NCI-H128 (cell line): Measurements from ENCODE around the gene POLA2.

Experiments used
- DNase-seq: peaks from one replicate; lab custom pipeline; 2025; ENCODE audit not compliant: unreplicated experiment; lab: John Stamatoyannopoulos, UW

The POLA2 gene

DNA sequence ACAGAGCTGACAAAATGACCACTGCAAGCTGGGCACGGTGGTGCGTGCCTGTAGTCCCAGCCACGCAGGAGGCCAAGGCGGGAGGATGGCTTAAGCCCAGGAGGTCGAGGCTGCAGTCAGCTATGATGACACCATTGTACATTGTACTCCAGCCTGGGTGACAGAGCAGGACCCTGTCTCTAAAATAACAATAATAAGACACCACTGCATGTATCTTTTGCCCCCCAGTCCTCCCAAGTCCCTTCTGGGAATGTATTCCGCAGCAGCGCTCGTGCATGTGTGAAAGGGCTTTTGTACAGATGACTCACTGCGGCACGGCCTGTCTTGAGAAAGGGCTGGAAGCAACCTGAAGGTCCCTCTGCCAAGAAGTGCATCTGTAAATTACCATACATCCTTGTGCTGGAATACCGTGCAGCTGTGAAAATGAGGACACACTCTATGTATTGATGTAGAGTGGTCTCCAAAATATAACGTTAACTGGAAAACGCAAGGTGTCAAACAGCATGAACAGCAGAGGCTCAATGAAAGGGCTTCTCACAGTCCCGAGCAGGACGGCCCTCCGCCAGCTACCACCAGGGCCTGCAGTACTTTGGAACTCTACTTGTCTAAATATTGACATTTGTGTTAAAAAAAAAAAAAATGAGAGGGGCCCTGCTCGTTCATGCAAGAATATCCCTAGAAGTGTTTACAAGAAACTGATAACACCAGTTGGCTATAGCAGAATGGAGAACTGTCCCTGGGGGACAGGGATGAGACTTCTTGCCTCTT, 43.9 kb downstream of the POLA2 start:
- DNase-seq, result no peak

DNA sequence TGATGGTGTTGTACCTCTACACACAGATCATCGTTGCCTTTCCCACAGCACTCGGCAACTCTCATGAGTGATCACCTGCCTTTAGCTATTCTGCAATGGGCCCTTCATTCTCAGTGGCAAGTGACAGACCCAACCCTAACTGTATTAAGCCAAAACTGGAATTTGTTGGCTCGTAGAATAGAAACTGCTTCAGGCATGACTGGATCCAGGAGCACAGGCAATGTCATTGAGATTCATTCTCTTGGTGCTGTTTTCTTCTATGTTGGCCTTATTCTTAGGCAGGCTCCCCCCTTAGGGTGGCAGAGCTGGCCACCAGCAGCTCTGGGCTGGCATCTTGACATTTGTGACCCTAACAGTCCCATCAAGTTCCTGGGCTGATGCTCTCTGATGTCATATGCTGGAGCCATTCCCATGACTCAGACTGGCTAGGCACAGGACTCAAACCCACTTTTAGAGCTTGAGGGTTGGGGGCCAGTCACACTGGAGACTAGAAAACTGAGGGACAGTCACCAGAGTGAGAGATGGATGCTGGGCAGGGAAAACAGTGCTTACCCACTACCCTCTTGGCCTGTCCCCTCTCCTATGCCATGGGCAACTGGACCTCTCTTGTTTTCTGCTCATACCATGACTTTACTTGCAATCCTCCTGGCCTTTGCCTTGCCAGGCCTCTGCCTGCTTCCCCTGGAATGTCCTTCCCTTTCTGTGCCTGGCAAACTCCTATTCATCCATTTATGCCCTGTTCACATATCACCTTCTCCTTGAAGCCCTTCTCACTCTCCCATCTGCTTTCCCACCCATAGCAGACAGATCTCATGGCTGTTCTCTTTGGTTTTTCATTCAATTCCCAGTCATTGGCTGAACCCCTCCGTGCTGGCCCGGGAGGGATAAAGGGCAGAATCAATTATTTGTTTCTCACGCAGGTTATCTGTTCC, 45.8 kb downstream of the POLA2 start:
- DNase-seq, result no peak

DNA sequence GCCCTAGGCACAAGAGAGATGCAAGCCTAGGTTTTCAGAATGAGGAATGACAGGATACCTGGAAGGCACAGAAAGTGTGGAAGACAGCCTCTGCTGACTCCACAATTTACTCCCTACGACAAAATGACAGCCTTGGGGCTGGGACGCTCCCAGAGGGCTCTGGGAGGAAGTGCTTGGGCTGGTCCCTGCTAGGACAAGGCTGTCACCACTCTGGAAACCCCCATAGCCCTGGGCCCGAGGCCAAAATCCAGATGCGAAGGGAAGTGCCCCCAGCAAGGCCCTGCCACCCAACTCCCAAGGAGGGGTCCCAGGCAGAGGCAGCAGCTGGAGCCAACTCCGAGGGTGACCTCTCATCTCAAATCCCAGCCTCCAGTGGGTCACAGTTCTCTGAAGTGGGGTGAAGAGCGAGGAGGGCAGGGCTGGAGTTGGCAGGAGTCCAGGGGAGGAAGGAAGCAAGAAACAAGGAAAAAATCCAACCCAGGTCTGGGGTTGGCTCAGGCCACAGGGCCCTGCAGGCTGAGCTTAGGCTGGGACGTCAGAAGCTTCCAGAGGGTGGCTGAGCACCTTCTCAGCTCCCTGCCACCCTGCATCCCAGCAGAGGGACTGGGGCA, 46.6 kb downstream of the POLA2 start:
- no peak for DNase-seq

DNA sequence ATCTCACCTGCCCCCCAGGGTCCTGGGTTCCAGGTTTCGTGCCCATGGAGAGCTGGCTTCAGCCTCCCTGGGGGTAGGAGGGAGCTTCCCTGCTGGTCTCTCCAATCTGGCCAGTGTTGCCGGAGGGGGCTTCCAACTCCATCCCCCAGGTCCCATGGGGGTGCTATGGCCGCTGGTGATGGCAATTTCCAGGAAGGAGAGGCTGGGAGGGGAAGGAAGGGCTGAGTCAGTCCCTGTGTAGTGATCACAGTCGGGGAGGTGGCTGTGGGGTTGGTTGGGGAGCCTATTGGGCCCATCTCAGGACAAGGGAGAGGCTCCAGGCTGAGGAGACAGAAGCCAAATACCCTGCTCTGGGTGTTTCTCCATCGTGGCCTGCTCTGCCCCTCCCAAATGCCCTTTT, 47.2 kb downstream of the POLA2 start:
- no peak for DNase-seq

DNA sequence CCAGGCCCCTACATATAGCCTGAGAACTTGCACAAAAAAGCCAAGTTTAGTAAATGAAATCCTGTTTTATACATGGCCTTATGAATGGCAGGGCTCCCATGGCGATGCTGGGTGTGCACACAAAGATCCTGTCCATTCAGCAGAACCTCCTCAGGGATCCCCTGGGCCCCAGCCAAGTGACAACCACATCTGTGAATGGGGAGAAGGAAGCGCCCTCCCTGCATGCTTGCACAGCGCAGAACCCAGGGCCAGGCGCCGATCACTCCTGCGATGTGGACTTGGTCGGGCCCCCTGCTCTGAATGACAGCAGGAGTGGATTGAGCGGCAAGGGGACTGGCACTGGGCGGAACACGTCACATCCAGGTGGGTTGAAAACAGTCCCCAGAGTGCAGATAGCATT, 48.5 kb downstream of the POLA2 start:
- DNase-seq, result no peak

DNA sequence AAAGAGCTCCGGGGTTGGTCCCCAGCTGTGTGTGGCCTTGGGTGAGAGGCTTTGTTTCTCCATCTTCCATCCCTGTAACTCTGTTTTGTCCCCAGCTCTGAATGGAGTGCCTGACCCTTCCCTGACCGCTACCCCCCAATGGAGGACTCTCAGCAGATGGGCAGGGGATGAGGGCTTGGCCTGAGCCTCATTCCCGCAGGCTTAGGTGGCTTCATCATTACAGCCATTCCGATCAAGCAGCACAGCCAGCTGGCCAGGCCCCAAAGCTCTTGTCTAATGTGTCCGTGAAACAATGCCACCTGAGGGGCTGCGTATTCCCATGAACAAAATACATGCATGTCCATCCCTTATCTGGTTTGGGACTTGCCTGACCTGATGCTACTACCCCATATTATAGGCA, 49.0 kb downstream of the POLA2 start:
- DNase-seq, result no peak

DNA sequence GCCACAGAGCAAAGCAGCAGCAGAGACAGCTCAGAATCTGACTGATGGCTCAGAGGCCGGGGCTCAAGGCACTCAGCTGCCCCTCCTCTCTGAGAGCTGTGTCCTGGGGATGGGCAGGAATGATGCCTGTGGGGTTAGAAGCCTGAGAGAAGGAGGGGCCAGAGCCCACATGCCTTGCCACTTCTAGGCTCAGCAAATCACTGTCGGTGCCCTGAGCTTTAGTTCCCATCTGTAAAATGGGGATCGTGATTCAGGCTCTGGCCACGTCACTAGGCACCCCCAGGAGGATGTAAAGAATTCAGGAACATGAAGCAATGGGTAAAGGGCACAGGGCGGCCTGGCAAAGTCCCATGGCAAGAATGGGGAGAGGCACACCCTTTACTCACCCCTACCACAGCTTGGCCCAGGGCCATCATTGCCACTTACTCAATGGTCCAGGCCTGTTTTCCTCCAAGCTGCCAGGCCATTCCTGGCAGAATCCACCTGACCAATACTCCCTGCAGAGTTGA, 49.5 kb downstream of the POLA2 start:
- no peak for DNase-seq

DNA sequence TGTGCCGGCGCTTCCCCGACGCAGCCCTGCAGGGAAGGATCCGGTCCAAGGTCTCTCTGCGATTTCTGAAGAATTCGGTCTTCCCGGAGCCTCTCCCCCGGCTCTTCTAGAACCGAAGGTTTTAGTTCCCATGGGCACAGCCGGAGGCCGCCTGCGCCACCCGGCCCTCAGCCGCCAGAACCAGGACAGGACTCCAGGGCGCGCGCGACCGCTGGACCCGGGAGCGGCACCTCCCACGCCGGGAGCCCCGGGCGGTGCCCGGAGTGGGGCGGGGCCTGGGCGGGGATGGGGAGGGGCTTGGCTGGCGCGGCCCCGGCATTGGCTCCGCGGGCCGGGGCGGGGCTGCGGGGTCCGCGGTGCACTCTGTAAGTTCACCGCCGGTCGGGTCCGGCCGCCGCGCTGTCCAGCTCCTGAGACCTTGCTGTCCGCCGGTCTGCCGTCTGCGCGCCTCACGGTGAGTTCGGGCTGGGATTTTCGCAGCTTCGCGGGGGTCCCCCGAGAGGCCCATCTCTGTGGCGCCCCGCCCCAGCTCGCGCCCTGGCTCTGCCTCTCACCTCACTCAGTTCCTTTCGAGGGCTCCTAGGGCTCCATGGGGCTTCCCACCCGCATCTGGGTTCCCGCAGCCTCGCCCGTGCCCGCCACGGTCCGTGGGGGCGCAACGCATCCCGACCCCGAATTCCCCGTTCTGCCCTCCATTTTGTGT, 52.9 kb downstream of the POLA2 start, which contains the start of gene CDC42EP2:
Gene CDC42EP2, plus strand, starts transcription at position 366 of the 703 bp plus-strand sequence. CDS start 6,033 bp downstream, outside the sequence.
- peak; percentile 29 for DNase-seq

DNA sequence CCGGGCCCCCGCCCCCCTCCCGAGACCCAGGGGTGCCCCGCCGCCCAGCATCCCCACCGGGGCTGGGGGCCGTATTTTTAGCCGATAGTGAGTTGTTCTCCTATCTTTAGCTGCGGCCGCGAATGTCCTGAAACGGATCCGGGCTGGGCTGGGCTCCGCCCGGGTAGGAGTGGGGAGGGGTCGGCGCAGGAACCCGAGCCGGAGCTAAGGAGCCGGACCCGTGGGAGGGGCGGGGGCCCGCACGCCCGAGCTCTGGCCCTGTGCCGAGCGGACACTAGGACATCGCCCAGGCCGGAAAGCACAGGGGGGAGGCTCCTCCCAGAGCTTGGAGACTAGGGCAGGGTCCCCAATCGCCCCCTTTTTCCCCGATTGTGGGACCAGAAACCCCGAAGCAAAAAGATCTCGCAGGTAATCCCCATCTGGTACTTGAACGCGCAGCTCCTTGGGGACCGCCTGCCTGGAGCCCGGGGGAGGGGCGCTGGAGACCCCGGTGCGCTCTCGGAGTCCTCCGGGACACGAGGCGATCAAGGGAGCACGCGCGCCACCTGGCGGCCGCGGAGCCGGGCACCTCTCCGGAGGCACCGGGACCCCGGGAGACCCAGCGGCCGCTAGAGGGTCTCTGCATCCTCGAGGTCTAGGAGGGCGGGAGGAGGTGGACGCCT, 53.6 kb downstream of the POLA2 start:
- peak; percentile 69 for DNase-seq

DNA sequence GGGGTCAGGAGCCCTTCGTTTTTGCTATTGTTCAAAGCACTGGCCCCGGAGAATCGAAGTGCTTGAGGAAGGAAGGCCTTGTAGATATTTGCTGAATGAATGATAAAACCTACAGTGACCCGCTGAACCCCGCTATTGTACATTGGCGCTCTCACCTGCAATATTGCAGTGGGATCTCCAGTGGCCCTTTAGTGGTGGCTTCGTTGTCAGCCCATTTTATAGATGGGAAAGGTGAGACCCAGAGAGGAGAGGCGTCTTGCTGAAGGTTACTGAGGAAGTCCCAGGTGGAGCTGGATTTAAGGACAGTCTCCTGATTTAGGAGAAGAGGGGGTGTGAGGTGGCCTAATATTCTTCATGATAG, 54.1 kb downstream of the POLA2 start:
- DNase-seq, result no peak

DNA sequence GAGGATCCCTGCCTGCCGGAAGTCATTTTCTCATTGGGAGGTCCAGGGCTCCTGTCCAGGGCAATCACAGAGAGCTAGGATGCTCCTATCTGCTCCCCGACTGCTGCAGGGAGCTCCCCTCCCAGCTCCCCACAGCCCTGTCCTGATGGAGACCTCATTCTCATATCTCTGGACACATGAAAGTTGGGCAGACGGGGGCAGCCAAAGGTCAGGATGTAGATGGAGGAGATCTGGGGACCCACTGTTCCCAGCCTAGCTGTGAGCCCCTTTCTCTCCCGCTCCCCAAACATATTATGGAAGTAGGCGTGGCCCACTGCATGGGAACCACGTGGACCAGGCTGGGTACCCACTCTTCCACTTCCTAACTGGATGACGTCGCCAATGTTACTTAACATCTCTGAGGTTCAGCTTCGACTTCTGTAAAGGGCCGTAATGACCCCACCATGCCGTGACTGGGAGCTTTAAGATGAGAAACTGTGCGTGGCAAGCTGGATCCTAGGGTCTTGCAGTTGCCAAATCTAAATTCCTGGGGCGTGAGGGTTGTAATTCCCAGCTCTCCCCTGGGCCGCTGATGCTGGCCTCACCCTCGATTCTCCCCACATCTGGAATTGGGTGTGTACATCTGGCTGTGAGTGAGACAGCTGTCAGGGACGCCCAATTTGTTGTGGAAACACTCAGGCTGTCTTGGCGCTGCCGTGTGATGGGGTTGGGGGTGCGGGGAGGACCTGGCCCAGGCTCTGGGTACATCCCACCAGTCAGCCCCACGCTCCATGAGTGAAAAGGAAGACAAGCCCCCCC, 54.7 kb downstream of the POLA2 start:
- no peak for DNase-seq

DNA sequence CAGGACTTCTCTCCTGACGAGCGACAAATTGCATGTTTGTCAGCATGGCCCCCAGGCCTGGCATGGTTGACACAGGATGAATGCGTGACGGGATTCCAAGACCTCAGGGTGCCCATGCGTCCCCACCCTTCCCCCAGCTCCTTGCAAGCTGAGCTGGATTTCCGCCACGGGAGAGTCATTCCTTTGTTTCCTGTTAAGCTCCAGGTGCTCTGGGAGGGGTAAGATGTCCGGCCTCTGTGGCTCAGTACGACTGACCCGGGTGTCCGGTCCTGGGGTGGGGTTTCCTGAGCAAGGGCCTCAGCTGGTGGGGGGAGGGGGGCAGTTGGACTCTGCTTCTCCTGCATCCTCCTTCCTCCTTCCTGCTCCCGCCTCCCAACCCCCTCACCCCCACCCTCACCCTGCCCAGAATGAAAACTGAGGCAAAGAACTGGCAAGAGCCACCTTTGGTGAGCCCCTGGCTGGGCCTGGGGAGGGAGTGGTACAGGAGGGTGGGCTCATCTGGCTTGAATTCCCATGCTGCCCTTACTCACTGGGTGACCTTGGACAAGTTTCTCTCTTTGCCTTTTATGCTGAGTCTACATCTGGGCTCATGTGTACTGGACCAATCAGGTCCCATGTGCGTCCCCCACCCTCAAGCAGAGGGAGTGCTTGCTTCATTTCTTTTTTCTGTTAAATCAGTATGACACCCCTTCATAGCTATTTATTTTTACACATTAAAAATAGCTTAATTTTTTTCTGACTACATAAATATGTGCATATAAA, 55.4 kb downstream of the POLA2 start:
- DNase-seq, result no peak

DNA sequence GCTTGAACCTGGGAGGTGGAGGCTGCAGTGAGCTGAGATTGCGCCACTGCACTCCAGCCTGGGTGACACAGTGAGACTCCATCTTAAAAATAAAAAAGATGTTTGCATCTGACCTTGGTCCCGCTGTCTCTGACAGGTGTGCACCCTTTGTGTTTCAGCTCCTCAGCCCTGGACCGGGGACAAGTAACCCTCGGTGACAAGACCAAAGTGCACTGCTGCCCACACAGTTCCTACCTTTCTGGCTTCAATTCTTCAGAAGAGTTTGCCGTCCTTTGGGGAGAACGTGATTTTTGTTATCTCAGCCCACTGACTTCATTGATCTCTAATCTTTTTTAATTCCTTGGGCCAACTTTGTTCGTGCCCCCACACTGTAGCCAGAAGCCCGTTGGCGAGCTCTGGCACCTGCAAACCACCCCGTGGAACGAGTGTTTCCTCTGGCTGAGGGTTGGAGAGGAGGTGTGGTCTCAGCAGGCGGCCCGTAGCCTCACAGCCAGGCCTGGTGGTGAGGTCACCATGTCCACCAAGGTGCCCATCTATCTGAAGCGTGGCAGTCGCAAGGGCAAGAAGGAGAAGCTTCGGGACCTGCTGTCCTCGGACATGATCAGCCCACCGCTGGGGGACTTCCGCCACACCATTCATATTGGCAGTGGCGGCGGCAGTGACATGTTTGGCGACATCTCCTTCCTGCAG, 58.8 kb downstream of the POLA2 start:
- no peak for DNase-seq

DNA sequence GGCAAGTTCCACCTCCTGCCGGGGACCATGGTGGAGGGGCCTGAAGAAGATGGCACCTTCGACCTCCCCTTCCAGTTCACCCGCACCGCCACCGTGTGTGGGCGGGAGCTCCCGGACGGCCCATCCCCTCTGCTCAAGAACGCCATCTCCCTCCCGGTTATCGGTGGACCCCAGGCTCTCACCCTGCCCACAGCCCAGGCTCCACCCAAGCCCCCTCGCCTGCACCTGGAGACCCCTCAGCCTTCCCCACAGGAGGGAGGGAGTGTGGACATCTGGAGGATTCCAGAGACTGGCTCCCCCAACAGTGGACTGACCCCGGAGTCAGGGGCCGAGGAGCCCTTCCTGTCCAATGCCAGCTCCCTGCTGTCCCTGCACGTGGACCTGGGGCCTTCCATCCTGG, 59.3 kb downstream of the POLA2 start:
- DNase-seq, result no peak

DNA sequence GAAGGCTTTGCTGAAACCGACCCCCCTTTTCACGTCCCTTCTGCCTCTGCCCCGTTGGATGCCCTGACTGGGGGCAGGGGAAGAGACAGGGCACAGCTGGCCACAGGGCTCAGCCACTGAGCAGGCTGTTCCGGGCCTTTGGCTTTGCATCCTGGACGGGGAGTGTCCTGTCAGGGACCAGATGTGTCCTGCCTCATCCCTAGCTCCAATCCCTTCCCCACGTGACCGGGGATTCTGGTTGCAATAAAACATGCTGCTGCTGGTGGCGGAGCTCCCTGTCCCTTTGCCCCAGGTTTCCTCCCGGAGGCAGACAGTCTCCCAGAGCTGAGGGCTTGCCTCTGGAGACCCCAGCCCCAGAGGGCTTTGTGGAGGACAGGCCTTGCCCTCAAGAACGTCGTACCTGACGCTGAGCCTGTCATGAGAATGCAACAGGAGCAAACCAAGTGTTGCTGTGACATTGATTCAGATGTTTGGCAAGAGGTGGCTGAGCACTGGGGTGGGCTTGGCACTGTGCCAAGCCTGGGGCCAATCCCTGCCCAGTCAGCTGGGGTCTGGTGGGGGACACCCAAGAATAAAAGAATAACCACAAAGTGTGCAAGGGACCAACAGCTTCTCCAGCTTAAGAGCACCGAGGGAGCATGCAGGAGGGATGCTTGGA, 60.2 kb downstream of the POLA2 start:
- no peak for DNase-seq

DNA sequence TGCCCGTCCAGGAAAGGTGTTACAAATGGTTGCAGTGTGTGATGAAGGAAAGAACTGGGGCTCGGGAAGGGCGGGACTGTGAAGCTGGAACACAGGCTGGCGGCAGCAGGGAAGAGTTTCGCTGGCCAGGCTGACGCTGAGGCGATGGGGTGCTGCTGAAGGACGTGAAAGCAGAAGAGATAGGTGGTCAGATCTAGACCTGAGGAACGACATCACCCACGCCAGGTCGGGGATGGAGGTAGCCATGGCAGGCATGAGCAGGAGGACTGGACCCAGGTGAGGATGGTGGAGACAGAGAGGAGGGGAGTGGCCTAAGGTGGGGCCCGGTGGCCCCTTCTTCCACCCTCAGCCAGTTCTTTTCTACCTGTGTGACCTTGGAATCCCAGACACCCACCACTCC, 62.1 kb downstream of the POLA2 start:
- no peak for DNase-seq

DNA sequence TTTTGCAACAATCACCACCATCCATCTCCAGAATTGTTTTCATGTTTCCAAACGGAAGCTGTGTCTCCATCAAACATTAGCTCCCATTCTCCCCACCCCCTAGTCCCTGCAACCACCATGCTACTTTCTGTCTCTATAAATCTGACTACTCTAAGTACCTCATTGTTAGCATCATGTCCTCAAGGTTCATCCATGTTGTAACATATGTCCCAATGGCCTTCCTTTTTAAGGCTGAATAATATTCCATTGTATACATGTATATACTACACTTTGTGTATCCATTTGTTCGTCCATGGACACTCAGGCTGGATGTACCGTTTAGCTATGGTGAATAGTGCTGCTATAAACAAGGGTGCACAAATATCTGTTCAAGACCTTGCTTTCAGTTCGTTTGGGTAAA, 63.7 kb downstream of the POLA2 start:
- DNase-seq, result no peak

DNA sequence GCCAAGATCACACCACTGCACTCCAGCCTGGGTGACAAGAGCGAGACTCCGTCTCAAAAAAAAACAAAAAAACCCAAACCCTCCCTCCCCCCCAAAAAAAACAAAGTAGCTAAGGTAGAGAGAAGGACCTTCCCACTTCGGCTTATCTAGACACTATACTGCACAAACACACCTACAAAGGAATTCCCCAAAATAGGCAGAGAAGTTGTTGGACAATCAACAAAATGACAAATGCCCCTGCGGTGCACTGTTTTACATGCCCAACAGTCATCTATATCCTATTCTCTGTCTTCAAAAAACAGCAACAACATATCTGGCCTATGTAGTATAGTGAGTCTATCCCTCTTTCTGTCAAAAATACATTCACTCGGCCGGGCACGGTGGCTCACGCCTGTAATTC, 65.3 kb downstream of the POLA2 start:
- no peak for DNase-seq
